Sigmoid colon (tissue), 4 donors: Measurements from ENCODE around the gene CROCC.
"Not testable (repeated sequence)": the region's sequence is repeated elsewhere in the genome, so short reads cannot be mapped to it uniquely, and the experiment has no call there.

Source experiments
- EP300 ChIP-seq, 4 donors: sonication (generic); formaldehyde crosslinking; IDR thresholded peaks; one replicate each; pipeline ENCODE4 v1.6.1; 2017; ENCODE audit warnings: antibody characterized with exemption in 4 of 4
- POLR2A ChIP-seq, 2 donors: fragments of 450-650 bp; IDR thresholded peaks; one replicate each; pipeline ENCODE4 v1.6.1; 2016; ENCODE audit warnings: antibody characterized with exemption in 2 of 2, mild to moderate bottlenecking in 2 of 2, moderate library complexity in 2 of 2
- POLR2AphosphoS5 ChIP-seq, 4 donors: sonication (generic); formaldehyde crosslinking; IDR thresholded peaks; one replicate each; pipeline ENCODE4 v1.6.1; 2017; ENCODE audit warnings: antibody characterized with exemption in 4 of 4
- TF ChIP-seq, protein P1 (sequence below), 4 experiments: fragments of 450-650 bp in 3 of 4; fragments of 200-600 bp in 1 of 4; IDR thresholded peaks; one replicate each; pipeline ENCODE4 v1.5.1; 2016 to 2019; ENCODE audit warnings: antibody characterized with exemption in 4 of 4, mild to moderate bottlenecking in 3 of 4, moderate library complexity in 2 of 4

DNA sequence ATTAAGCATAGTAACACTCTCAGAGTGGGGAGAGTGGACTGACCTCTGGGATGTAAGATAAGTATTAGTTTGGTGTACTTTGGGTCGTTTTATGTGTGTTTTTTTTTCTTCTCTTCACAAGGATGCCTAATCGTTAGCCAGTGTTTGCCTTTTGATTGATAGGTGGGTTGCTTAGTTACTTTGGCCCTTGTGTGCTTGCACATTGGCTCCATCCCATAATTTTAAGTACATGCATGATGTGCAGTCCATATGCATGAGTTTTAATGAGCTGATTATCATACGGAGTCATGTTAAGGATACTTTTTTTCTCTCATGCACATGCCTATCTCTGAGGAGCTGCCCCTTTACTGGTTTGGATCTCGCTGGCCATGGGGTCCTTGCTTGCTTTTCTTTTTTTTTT lies 30.7 kb upstream of the CROCC start:
- TF ChIP-seq, protein P1, sequence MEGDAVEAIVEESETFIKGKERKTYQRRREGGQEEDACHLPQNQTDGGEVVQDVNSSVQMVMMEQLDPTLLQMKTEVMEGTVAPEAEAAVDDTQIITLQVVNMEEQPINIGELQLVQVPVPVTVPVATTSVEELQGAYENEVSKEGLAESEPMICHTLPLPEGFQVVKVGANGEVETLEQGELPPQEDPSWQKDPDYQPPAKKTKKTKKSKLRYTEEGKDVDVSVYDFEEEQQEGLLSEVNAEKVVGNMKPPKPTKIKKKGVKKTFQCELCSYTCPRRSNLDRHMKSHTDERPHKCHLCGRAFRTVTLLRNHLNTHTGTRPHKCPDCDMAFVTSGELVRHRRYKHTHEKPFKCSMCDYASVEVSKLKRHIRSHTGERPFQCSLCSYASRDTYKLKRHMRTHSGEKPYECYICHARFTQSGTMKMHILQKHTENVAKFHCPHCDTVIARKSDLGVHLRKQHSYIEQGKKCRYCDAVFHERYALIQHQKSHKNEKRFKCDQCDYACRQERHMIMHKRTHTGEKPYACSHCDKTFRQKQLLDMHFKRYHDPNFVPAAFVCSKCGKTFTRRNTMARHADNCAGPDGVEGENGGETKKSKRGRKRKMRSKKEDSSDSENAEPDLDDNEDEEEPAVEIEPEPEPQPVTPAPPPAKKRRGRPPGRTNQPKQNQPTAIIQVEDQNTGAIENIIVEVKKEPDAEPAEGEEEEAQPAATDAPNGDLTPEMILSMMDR (IDR thresholded peaks at IDR 0.05), result not testable (repeated sequence)
- not testable (repeated sequence) for TF ChIP-seq POLR2A, POLR2AphosphoS5, EP300 (IDR thresholded peaks at IDR 0.05)
